ENCODE data around the gene KIAA0232. TPM values are rescaled to one million over a fixed set of nuclear protein-coding genes. Genes with fewer than 3 reads are reported as not detected.

Gene KIAA0232
- total and polyA plus RNA-seq, 2 experiments from 2014 or later, result 11.3 to 34.3 TPM

GRCh38 chr4:6925357-6925836 lies 142.9 kb downstream of the KIAA0232 start:
- peaks cover 83% of the 10 kb centered on the region for H3K79me2 ChIP-seq
- H3K4me1 ChIP-seq (ENCODE audit: insufficient read depth), result peaks cover 43% of the 10 kb centered on the region
- TF ChIP-seq EZH2phosphoT487 (IDR thresholded peaks at IDR 0.05; ENCODE audit: low read depth, severe bottlenecking, unreplicated experiment), result no peak
- no peak for TF ChIP-seq CTCF (IDR thresholded peaks at IDR 0.05; ENCODE audit: poor library complexity)
- TF ChIP-seq EZH2 (IDR thresholded peaks at IDR 0.05; ENCODE audit: borderline replicate concordance), result no peak
- WGBS (ENCODE audit: low lambda C conversion rate, missing lambda C conversion rate), result 95% methylated on average over 14 of the region's 14 CpGs
- no peak overlapping the region for H2AFZ ChIP-seq
- H3K4me2 ChIP-seq, result no peak overlapping the region
- no peak for DNase-seq (ENCODE audit: low spot score)
- no peak overlapping the region for H3K4me3 ChIP-seq
- no peak overlapping the region for H3K27ac ChIP-seq
- no peaks in the 10 kb centered on the region for H4K20me1 ChIP-seq (ENCODE audit: insufficient read depth, poor library complexity, severe bottlenecking)
- H3K9me3 ChIP-seq (ENCODE audit: low read depth), result no peaks in the 10 kb centered on the region
- no peaks in the 10 kb centered on the region for H3K9me2 ChIP-seq (replicated peaks; ENCODE audit: insufficient read depth)
- no peaks in the 10 kb centered on the region for H3K27me3 ChIP-seq
- no peaks in the 10 kb centered on the region for H3K36me3 ChIP-seq (replicated peaks; ENCODE audit: insufficient read depth, low read depth)

- no peak overlapping the region for H3K4me2 ChIP-seq
- TF ChIP-seq EZH2phosphoT487 (IDR thresholded peaks at IDR 0.05; ENCODE audit: low read depth, severe bottlenecking, unreplicated experiment), result no peak
- TF ChIP-seq EZH2 (IDR thresholded peaks at IDR 0.05; ENCODE audit: borderline replicate concordance), result no peak
- TF ChIP-seq CTCF (IDR thresholded peaks at IDR 0.05; ENCODE audit: poor library complexity), result no peak
- no peaks in the 10 kb centered on the region for H3K9me2 ChIP-seq (replicated peaks; ENCODE audit: insufficient read depth)
- 94% methylated on average over 19 of the region's 19 CpGs for WGBS (ENCODE audit: low lambda C conversion rate, missing lambda C conversion rate)
- H3K4me3 ChIP-seq, result no peak overlapping the region
- no peaks in the 10 kb centered on the region for H3K36me3 ChIP-seq (replicated peaks; ENCODE audit: insufficient read depth, low read depth)
- peak overlapping the region; percentile 71 for H3K27ac ChIP-seq
- no peak overlapping the region for H2AFZ ChIP-seq
- H3K27me3 ChIP-seq, result no peaks in the 10 kb centered on the region
- no peaks in the 10 kb centered on the region for H4K20me1 ChIP-seq (ENCODE audit: insufficient read depth, poor library complexity, severe bottlenecking)
- peaks cover 46% of the 10 kb centered on the region for H3K4me1 ChIP-seq (ENCODE audit: insufficient read depth)
- H3K79me2 ChIP-seq, result peaks cover 83% of the 10 kb centered on the region
- H3K9me3 ChIP-seq (ENCODE audit: low read depth), result no peaks in the 10 kb centered on the region
- no peak for DNase-seq (ENCODE audit: low spot score)
Measured at GRCh38 chr4:6926081-6926480, 143.6 kb downstream of the KIAA0232 start.

- TF ChIP-seq CTCF (IDR thresholded peaks at IDR 0.05; ENCODE audit: poor library complexity), result no peak
- TF ChIP-seq EZH2 (IDR thresholded peaks at IDR 0.05; ENCODE audit: borderline replicate concordance), result no peak
- no peak for TF ChIP-seq EZH2phosphoT487 (IDR thresholded peaks at IDR 0.05; ENCODE audit: low read depth, severe bottlenecking, unreplicated experiment)
- WGBS (ENCODE audit: low lambda C conversion rate, missing lambda C conversion rate), result 25% methylated on average over 13 of the region's 13 CpGs
- Histone ChIP-seq H4K20me1 (ENCODE audit: insufficient read depth, poor library complexity, severe bottlenecking) (no peaks in the 10 kb centered on the region), H3K79me2 (peaks cover 85% of the 10 kb centered on the region), H3K27me3 (no peaks in the 10 kb centered on the region), H3K27ac (peak overlapping the region; percentile 72), H3K36me3 (replicated peaks; ENCODE audit: insufficient read depth, low read depth) (no peaks in the 10 kb centered on the region), H3K4me2 (peak overlapping the region; percentile 58), H3K4me3 (no peak overlapping the region), H3K4me1 (ENCODE audit: insufficient read depth) (peaks cover 46% of the 10 kb centered on the region), H3K9me2 (replicated peaks; ENCODE audit: insufficient read depth) (no peaks in the 10 kb centered on the region), H3K9me3 (ENCODE audit: low read depth) (no peaks in the 10 kb centered on the region), H2AFZ (no peak overlapping the region)
- DNase-seq (ENCODE audit: low spot score), result peak; percentile 89
Measured at GRCh38 chr4:6926681-6927478, 144.4 kb downstream of the KIAA0232 start.
